Caco-2 (cell line): ENCODE data around the gene UMPS. TPM values are rescaled to one million over a fixed set of nuclear protein-coding genes. Genes with fewer than 3 reads are reported as not detected.

Experiments used
- BruUV-seq: library from RNA; stranded (reverse); fragments of 400-500 nt; replicated peaks from 2 replicates; lab custom pipeline; 2021; lab: Mats Ljungman, UMichigan
- CTCF ChIA-PET: fragments of 300-600 bp; sonication (Branson Sonifier 250); formaldehyde crosslinking; loops from one replicate; lab custom pipeline; 2022; ENCODE audit warnings: antibody characterized with exemption; lab: Charles Lee
- POLR2A ChIA-PET: fragments of 300-600 bp; sonication (Branson Sonifier 250); formaldehyde crosslinking; loops from one replicate; lab custom pipeline; 2022; ENCODE audit warnings: antibody characterized with exemption; lab: Charles Lee
- DNase-seq, 2 experiments: peaks; one replicate each; pipeline versions ENCODE4 v3.0.0 to v3.0.0-alpha.2; 2020 to 2022
- H3K27me3 ChIP-seq: replicated peaks from 2 replicates; pipeline ENCODE4 v1.6.0; 2011; ENCODE audit warnings: low read length; ENCODE audit not compliant: control insufficient read depth, insufficient read depth
- H3K36me3 ChIP-seq: 2 replicates; pipeline ENCODE4 v1.5.1; 2011; ENCODE audit warnings: low read length; ENCODE audit not compliant: control insufficient read depth, insufficient read depth
- H3K4me1 ChIP-seq: fragments of 250-450 bp; sonication (Bioruptor Pico); 2 replicates; pipeline ENCODE4 v1.5.1; 2020; ENCODE audit warnings: mild to moderate bottlenecking
- H3K4me3 ChIP-seq: 2 replicates; pipeline ENCODE4 v1.5.1; 2011; ENCODE audit warnings: low read depth, mild to moderate bottlenecking, control low read depth, low read length
- H3K9me3 ChIP-seq: fragments of 250-450 bp; sonication (Bioruptor Pico); 2 replicates; pipeline ENCODE4 v1.5.1; 2020; ENCODE audit warnings: mild to moderate bottlenecking, moderate library complexity
- H3K27ac Mint-ChIP-seq: one replicate; pipeline ENCODE4 v1.8.0; 2022; ENCODE audit warnings: mixed read lengths; ENCODE audit not compliant: unreplicated experiment
- H3K27me3 Mint-ChIP-seq: one replicate; pipeline ENCODE4 v1.8.0; 2022; ENCODE audit warnings: mixed read lengths; ENCODE audit not compliant: insufficient read depth, unreplicated experiment
- H3K36me3 Mint-ChIP-seq: one replicate; pipeline ENCODE4 v1.8.0; 2022; ENCODE audit warnings: mild to moderate bottlenecking, mixed read lengths; ENCODE audit not compliant: insufficient read depth, unreplicated experiment
- H3K4me1 Mint-ChIP-seq: one replicate; pipeline ENCODE4 v1.8.0; 2022; ENCODE audit warnings: low read depth, mixed read lengths; ENCODE audit not compliant: unreplicated experiment
- H3K4me3 Mint-ChIP-seq: one replicate; pipeline ENCODE4 v1.8.0; 2022; ENCODE audit warnings: mild to moderate bottlenecking, moderate library complexity, mixed read lengths; ENCODE audit not compliant: unreplicated experiment
- H3K9me3 Mint-ChIP-seq: one replicate; pipeline ENCODE4 v1.8.0; 2022; ENCODE audit warnings: mixed read lengths; ENCODE audit not compliant: unreplicated experiment
- CTCF ChIP-seq, 2 experiments: fragments of 200-600 bp in 1 of 2; IDR thresholded peaks; 1 replicate in 1 of 2; 2 replicates in 1 of 2; pipeline versions ENCODE4 v1.5.1 to v1.8.0; 2011 to 2022; ENCODE audit warnings: antibody characterized with exemption in 1 of 2, control low read depth in 1 of 2, inconsistent platforms in 1 of 2, low read depth in 1 of 2, low read length in 1 of 2, mild to moderate bottlenecking in 1 of 2, moderate library complexity in 1 of 2; ENCODE audit not compliant: insufficient read depth in 1 of 2, severe bottlenecking in 1 of 2, unreplicated experiment in 1 of 2
- intact Hi-C: fragments of 100-400 bp; cut with micrococcal nuclease; formaldehyde crosslinking; loops from one replicate; pipeline ENCODE4 v1.10.0; 2022; ENCODE audit not compliant: unreplicated experiment
- total RNA-seq: library from RNA; stranded (reverse); gene quantifications from 2 replicates; pipeline ENCODE4 v1.2.3, GENCODE V29; 2022

Gene UMPS
- total RNA-seq, 1 experiment from 2014 or later, result 62.9 TPM

GRCh38 chr3:124730941-124731297 is 667 bp downstream of the UMPS start:
- BruUV-seq, result no TSS peak
- H3K4me3 Mint-ChIP-seq, result peak overlapping the region; percentile 95
- H3K4me1 Mint-ChIP-seq, result no peaks in the 10 kb centered on the region
- H3K9me3 Mint-ChIP-seq, result no peaks in the 10 kb centered on the region
- H3K36me3 Mint-ChIP-seq, result peaks cover 38% of the 10 kb centered on the region
- ChIA-PET POLR2A (no interaction called here), CTCF (interaction anchor here (1.4 kb wide), 1 partner anchor 146 kb away, joined by 4 read pairs; no protein-coding TSS in a partner anchor)
- peak overlapping the region; percentile 99 for H3K27ac Mint-ChIP-seq
- Histone ChIP-seq H3K4me3 (peak overlapping the region; percentile 86), H3K9me3 (no peaks in the 10 kb centered on the region), H3K36me3 (no peaks in the 10 kb centered on the region; the same call in 1 of the 2 replicates), H3K4me1 (0 out of 2 replicates have a peak, but pooled peaks cover 7% of the 10 kb centered on the region), H3K27me3 (no peaks in the 10 kb centered on the region)
- peak in 1 of 2 experiments; percentile 19 for DNase-seq
- intact Hi-C loops, result loop anchor here (2.0 kb wide), 1 partner anchor 42 kb away; no protein-coding TSS in a partner anchor
- no peak for TF ChIP-seq CTCF (IDR thresholded peaks at IDR 0.05; ENCODE audit: insufficient read depth in 1 of 2, low read depth in 1 of 2, low read length in 1 of 2, severe bottlenecking in 1 of 2, unreplicated experiment in 1 of 2)
- H3K27me3 Mint-ChIP-seq, result no peaks in the 10 kb centered on the region

GRCh38 chr3:124731760-124732159 is 1.5 kb downstream of the UMPS start:
- H3K9me3 Mint-ChIP-seq, result no peaks in the 10 kb centered on the region
- intact Hi-C loops, result loop anchor here (2.0 kb wide), 1 partner anchor 43 kb away; no protein-coding TSS in a partner anchor
- H3K36me3 Mint-ChIP-seq, result peaks cover 40% of the 10 kb centered on the region
- Histone ChIP-seq H3K27me3 (no peaks in the 10 kb centered on the region), H3K9me3 (no peaks in the 10 kb centered on the region), H3K4me1 (0 out of 2 replicates have a peak, but pooled peaks cover 7% of the 10 kb centered on the region), H3K4me3 (no peak overlapping the region), H3K36me3 (no peaks in the 10 kb centered on the region; the same call in 1 of the 2 replicates)
- POLR2A ChIA-PET, result no interaction called here
- no peaks in the 10 kb centered on the region for H3K4me1 Mint-ChIP-seq
- CTCF ChIA-PET, result no interaction called here
- no peak for DNase-seq
- TF ChIP-seq CTCF (IDR thresholded peaks at IDR 0.05; ENCODE audit: insufficient read depth in 1 of 2, low read depth in 1 of 2, low read length in 1 of 2, severe bottlenecking in 1 of 2, unreplicated experiment in 1 of 2), result no peak
- H3K27ac Mint-ChIP-seq, result no peak overlapping the region
- BruUV-seq, result no TSS peak
- H3K4me3 Mint-ChIP-seq, result peak overlapping the region; percentile 95
- H3K27me3 Mint-ChIP-seq, result no peaks in the 10 kb centered on the region

GRCh38 chr3:124741027-124741426 is 10.8 kb downstream of the UMPS start:
- CTCF ChIA-PET, result no interaction called here
- TF ChIP-seq CTCF (IDR thresholded peaks at IDR 0.05; ENCODE audit: insufficient read depth in 1 of 2, low read depth in 1 of 2, low read length in 1 of 2, severe bottlenecking in 1 of 2, unreplicated experiment in 1 of 2), result no peak
- no TSS peak for BruUV-seq

More at GRCh38 chr3:124741027-124741426, 10.8 kb downstream of the UMPS start:
- DNase-seq, result no peak
- H3K4me3 Mint-ChIP-seq, result no peak overlapping the region
- Histone ChIP-seq H3K36me3 (peaks cover 4% of the 10 kb centered on the region), H3K27me3 (no peaks in the 10 kb centered on the region), H3K4me3 (no peak overlapping the region), H3K4me1 (no peaks in the 10 kb centered on the region), H3K9me3 (no peaks in the 10 kb centered on the region)
- H3K4me1 Mint-ChIP-seq, result no peaks in the 10 kb centered on the region
- peaks cover 85% of the 10 kb centered on the region for H3K36me3 Mint-ChIP-seq
- POLR2A ChIA-PET, result no interaction called here
- H3K9me3 Mint-ChIP-seq, result no peaks in the 10 kb centered on the region
- H3K27me3 Mint-ChIP-seq, result no peaks in the 10 kb centered on the region
- no peak overlapping the region for H3K27ac Mint-ChIP-seq
- intact Hi-C loops, result loop anchor here (10.0 kb wide), 1 partner anchor 176 kb away; no protein-coding TSS in a partner anchor
